Measurements from ENCODE around the gene ZNF626.
"Not testable (repeated sequence)": the region's sequence is repeated elsewhere in the genome, so short reads cannot be mapped to it uniquely, and the experiment has no call there.

ZNF626 gene

DNA sequence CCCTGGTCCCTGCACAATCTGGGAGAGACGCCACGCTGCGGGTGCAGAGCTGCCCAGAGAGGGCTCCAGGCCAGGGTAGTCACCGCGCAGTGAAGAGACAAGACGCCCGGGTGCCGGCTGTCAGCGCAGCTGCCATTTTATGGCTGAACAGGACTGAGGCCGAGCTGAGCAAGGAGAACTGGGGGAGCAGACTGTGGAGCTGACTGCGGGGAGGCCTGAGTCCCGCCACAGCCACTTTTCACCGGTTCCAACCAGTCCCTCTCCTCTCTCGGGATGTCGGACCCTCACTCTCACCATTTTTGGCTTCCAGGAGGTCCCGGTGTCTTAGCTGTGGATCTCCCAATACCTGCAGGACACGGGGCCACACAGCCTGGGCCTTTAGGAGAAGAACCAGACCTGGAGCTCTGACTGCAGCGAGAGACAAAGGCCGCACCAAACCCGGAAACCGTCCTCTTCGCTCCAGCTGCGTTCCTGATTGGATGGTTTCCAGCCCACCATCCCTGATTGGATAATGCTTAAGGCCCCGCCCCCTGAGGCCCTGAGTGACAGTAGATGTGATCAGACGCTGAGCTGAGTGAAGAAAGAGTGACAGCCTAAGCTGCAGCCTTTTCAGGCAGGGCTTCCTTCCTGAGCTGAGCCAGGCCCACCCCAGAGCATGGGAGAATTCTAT, at the start of gene ZNF626:
ZNF626 (minus strand) TSS at position 422 of the 670 bp plus-strand sequence; CDS start at position 297, 125 bp downstream.
- DNase-seq (ENCODE audit: low spot score), result peak; percentile 52

DNA sequence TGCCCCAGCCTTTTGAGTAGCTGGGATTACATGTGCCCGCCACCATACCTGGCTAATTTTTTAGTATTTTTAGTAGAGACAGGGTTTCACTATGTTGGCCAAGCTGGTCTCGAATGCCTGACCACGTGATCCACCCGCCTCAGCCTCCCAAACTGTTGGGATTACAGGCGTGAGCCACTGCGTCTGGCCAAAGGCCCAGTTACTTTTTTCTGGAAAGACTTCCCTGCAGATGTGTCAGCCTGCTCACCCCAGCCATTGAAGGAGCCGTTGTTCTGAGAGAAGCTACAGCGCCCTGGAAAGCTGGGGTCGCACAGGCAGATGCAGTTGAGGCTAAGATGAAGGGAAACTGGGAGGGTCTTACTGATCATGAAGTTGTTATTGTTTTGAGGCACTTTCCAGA, 7.9 kb upstream of the ZNF626 start:
- DNase-seq (ENCODE audit: low spot score), result no peak

DNA sequence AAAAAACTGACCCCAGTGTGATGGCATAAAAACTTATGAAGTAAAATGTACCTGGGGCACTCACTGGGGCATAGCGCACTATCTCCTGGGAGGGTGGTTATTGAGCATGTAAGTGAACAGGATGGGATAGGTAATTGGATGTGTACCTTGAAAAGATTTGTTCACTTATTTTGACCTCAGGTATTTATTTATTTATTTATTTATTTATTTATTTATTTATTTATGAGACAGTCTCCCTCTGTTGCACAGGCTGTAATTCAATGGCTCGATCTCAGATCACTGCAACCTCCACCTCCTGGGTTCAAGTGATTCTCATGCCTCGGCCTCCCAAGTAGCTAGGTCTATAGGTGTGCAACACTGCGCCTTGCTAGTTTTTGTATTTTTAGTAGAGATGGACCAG, 5.9 kb upstream of the ZNF626 start:
- no peak for DNase-seq (ENCODE audit: low spot score)

DNA sequence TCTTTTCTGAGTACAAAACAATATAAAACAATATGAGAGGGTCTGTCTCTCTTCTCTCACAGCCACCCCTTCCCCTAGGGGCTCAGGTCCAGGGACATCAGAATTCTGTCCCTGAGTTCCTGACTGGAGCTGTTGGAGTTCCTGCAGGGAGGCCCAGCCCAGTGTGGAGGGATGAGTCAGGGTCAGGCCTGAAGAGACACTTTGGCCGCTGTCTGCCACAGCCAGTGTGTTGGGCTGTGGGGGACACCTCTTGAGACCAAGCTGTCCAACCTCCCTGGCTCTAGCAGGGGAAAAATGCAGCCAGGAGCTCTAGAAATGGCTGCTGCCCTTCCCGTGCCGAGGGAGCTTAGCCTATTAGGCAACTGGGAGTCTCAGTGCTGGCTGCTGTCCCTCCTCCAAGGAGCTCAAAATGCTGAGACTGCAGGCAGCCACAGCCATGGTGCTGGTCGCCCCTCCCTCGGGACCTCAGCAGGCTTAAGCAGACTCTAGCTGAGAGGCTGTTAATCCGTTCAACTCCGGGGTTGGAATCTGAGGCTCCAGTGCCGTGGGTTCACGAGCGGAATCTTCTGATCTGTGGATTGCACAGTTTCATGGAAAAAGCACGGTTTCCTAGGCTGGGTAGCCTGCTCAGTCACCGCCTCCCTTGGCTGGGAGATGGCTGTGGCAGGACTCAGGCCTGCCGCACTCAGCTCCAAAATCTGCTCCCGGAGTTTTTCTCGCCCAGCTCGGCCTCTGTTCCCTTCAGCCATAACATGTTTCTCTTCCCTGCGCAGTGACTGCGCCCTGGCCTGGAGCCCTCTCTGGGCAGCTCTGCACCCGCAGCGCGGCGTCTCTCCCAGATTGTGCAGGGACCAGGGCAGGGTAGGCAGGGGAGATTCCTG, 3.8 kb upstream of the ZNF626 start:
- DNase-seq (ENCODE audit: low spot score), result no peak

DNA sequence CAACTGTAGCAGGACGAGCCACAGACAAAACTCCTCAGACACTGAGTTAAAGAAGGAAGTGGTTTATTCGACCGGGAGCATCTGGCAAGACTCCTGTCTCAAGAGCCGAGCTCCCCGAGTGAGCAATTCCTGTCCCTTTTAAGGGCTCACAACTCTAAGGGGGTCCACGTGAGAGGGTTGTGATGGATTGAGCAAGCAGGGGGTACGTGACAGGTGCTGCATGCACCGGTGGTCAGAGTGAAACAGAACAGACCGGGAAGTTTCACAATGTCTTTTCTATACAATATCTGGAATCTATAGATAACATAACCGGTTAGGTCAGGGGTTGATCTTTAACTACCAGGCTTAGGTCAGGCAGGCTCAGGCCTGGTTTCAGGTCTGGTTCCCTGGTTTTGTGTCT, 3.1 kb upstream of the ZNF626 start:
- not testable (repeated sequence) for DNase-seq (ENCODE audit: low spot score)

DNA sequence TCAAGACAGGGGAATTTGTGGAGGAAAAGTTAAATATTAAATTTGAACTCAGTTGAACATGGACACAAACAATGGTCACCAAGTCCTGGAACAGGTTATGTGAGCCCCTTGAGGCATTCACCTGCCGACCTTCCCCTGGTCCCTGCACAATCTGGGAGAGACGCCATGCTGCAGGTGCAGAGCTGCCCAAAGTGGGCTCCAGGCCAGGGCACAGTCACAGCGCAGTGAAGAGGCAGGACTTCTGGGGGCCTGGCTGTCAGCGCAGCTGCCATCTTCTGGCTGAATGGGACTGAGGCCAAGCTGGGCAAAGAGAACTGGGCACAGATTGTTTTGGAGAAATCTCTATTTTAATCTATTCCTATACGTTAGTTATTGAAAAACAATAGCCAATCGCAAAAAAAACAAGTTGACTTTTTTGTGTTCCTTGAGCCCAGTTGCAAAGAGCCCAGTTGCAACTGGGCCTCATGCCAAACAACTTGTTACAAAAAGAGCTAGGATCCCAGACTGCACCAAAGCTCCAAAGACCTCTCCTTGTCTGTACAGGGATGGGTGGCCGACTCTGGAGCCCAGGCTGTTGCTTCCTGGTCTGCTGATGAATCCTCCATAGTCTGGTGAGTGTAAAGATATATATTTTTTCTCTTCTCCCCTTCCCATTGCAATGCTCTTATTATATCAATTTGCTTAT, 1.2 kb upstream of the ZNF626 start:
- no peak for DNase-seq (ENCODE audit: low spot score)

DNA sequence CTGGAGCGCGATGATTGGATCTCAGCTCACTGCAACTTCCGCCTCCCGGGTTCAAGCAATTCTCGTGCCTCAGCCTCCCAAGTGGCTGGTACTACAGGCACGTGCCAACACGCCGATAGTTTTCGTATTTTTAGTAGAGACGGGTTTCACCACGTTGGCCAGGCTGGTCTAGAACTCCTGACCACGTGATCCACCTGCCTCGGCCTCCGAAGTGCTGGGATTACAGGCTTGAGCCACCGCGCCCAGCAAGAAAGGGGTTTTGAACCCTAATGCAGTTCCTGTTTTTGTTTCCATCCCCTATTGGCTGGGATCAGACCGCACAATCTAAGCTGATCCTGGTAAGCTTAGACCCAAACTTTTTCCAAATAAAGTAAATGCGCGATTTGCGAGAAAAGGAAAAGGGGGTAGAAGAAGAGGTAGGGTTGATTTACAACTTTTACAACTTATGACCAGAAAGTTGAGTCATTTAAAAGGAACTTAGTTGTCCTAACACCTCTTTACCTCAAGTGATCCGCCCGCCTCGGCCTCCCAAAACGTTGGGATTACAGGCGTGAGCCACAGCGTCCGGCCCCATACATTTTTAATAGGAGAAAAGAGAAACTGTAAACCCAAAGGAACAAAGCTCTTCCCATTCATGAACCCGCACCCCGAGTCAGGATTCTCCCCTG, 764 bp downstream of the ZNF626 start:
- no peak for DNase-seq (ENCODE audit: low spot score)

DNA sequence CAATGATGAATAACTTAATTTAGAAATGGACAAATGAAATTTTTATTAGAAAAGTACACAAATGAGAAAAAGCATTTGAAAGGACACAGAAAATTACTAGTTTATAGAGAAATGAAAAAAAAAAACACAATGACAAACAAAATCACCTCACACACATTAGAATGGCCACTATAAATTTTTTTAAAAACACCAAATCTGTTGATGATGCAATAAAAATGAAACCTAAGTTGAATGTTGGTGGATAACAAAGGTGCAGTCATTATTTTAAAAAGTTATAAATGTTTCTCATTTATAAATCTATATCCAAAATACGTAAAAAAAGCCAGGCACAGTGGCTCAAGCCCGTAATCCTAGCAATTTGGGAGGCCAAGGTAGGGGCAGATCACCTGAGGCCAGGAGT, 20.8 kb downstream of the ZNF626 start:
- DNase-seq (ENCODE audit: low spot score), result no peak

DNA sequence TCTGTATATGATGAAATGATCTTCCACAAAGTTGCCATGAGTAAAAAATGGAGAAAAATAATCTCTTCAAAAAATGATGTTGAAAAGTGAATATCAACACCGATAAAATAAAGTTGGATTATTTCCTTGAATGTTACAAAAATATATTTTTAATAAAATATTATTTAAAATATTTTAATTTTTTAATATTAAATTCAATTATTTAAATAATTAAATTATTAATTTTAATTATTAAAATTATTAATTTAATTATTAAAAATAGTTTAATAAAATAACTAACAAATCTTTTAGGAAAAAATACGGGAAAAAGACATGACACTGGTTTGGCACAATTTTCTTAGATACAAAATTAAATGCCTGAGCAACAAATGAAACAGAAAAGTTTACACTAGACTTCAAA, 21.3 kb downstream of the ZNF626 start:
- DNase-seq (ENCODE audit: low spot score), result no peak

DNA sequence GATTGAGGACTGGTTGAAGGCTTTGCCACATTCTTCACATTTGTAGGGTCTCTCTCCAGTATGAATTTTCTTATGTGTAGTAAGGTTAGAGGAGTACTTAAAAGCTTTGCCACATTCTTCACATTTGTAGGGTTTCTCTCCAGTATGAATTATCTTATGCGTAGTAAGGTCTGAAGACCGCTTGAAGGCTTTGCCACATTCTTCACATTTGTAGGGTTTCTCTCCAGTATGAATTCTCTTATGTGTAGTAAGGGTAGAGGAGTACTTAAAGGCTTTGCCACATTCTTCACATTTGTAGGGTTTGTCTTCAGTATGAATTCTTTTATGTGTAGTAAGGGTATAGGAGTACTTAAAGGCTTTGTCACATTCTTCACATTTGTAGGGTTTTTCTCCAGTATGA, 36.8 kb downstream of the ZNF626 start:
- DNase-seq (ENCODE audit: low spot score), result not testable (repeated sequence)

DNA sequence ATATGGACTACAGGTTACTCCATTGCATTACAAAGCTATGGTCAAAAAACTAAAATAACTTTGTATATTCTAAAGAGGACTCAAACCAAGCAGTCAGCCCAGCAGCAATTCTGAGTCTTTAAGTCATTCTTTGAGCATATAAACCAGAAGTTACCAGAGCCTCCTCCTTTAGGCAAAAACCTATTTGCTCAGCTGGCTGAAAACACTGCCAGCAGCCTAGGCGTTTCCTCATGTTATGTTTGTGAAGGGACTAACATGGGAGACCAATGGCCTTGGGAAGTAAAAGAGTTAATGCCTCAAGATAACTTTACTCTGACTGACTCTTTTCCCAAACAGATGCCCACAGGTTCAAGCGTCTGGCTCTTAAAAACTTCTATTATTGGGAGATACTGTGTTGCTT, 45.3 kb downstream of the ZNF626 start:
- DNase-seq (ENCODE audit: low spot score), result no peak

DNA sequence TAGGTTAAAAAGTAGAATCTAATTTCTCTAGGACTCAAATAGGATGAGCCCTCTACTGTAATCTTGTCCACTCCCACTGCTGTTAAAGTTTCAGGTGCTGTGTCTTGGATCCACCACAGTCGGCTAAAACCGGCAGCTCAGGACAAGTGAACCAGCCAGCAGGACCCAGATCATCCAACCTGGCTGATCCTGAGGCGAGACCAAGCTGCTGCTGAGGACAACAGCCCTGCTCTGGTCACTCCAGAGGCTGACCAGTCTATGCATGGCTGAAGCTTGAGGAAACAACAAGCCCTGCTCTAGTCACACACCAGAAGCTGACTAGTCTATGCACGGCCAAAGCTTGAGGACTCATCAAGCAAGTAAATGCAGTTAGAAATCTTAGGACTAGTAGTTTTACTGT, 46.4 kb downstream of the ZNF626 start:
- DNase-seq (ENCODE audit: low spot score), result not testable (repeated sequence)

DNA sequence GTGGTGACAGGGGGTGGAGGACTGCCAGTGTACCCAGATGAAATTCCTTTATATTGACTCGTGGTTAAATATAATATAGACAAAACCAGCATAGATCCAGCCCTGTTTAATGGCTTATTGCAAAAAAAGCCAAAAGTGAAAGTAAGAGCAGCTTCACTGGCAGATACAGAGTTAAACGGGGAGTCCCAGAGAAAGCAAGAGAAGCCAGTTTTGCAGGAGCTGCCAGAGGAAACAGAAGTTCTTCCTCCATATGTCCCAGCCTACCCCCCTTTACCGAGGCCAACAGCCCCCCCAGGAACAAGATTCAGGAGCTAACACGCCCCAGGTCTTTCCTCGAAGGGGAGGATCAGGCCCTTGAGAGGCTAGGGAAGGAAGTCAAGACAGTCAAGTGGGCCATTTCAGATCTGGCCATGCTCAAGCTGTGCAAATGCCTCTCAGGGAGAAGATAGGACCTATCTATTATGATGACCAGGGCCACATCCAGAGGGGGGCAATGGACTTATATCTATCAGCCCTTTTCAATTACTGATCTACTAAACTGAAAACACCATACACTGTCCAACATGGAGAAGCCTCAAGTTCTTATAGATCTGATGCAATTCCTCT, 48.6 kb downstream of the ZNF626 start:
- DNase-seq (ENCODE audit: low spot score), result no peak

DNA sequence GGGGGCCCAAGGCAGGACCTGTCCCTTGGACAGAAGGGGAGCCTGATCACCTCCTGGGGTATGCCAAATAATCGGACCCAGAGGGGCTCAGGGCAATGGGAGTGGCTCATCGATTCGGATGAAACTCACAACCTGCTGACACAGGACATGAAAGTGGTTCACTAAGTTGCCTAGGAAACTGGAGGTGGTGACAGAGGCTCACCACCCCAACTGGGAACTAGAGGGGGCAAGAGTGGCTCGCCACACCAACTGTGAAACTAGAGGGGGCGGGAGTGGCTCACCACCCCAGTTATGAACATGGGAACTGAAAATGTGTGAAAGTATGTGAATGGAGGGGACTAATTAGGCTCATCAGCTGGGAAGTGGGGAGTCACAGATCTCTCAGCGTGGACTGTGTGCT, 49.5 kb downstream of the ZNF626 start:
- no peak for DNase-seq (ENCODE audit: low spot score)

DNA sequence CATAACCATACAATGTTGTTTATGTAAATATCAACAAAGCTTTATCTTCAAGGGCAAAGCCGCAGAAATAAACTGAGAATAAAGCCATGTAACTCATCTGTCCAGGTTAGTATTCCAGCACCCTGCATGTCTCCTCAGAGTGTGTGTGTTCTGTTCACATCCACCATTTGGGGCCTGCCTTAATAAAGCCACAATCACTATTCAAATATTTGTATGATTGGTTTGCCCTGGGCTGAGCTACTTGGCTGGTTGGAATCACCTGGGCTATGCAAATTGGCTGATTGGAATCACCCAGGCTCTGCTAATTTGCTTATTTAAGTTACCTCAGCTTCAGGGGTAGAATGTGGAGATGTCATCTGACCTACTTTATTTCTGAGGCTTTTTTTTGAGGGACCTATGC, 53.4 kb downstream of the ZNF626 start:
- DNase-seq (ENCODE audit: low spot score), result no peak
